Endothelial cell of umbilical vein (primary cell): ENCODE data around the gene RASL10A. TPM values are rescaled to one million over a fixed set of nuclear protein-coding genes. Genes with fewer than 3 reads are reported as not detected.

Experiments
- BruUV-seq: library from RNA; stranded (reverse); fragments of 400-500 nt; replicated peaks from 2 replicates; lab custom pipeline; 2021; lab: Mats Ljungman, UMichigan
- CTCF ChIA-PET: fragments of 300-600, 350-600 bp; sonication (Branson Sonifier 250); formaldehyde crosslinking; loops from one replicate; lab custom pipeline; 2021; ENCODE audit warnings: antibody characterized with exemption, inconsistent platforms; lab: Charles Lee
- POLR2A ChIA-PET: fragments of 300-600, 350-600 bp; sonication (Branson Sonifier 250); formaldehyde crosslinking; loops from one replicate; lab custom pipeline; 2021; ENCODE audit warnings: antibody characterized with exemption, inconsistent platforms; lab: Charles Lee
- DNase-seq: peaks from one replicate; pipeline ENCODE4 v3.0.0-alpha.2; 2011; ENCODE audit warnings: low read depth, low spot score
- FAIRE-seq: peaks from 2 replicates; lab custom pipeline; 2011; peaks lifted over from hg19 to GRCh38; lab: Jason Lieb, UNC
- H2AFZ ChIP-seq: 2 replicates; pipeline ENCODE4 v1.6.0; 2012; ENCODE audit warnings: low read depth, low read length, control low read depth, inconsistent platforms
- H3K27ac ChIP-seq: 2 replicates; pipeline ENCODE4 v1.5.1; 2011; ENCODE audit warnings: low read depth, mild to moderate bottlenecking, control low read depth, low read length, moderate library complexity; ENCODE audit not compliant: insufficient read depth
- H3K27me3 ChIP-seq, 2 experiments: 2 replicates each; pipeline versions ENCODE4 v1.6.0 to v1.6.1; 2011; ENCODE audit warnings: low read length in 2 of 2, mixed read lengths in 1 of 2; ENCODE audit not compliant: control insufficient read depth in 2 of 2, insufficient read depth in 2 of 2
- H3K36me3 ChIP-seq, 2 experiments: 2 replicates in 1 of 2; 3 replicates in 1 of 2; pipeline ENCODE4 v1.5.1; 2011; ENCODE audit warnings: low read length in 2 of 2, mild to moderate bottlenecking in 1 of 2, moderate library complexity in 1 of 2; ENCODE audit not compliant: control insufficient read depth in 2 of 2, insufficient read depth in 2 of 2; ENCODE audit errors: extremely low read depth in 1 of 2
- H3K4me1 ChIP-seq: 3 replicates; pipeline ENCODE4 v1.5.1; 2011; ENCODE audit warnings: mild to moderate bottlenecking, low read length; ENCODE audit not compliant: control insufficient read depth, insufficient read depth; ENCODE audit errors: extremely low read depth
- H3K4me2 ChIP-seq: 2 replicates; pipeline ENCODE4 v1.6.1; 2011; ENCODE audit warnings: low read length, control low read depth, mixed read lengths; ENCODE audit not compliant: insufficient read depth
- H3K4me3 ChIP-seq, 3 experiments: fragments of 200-600 bp in 1 of 3; sonication (generic), shearing (Covaris generic) in 1 of 3; replicated peaks in 1 of 3; 2 replicates each; pipeline ENCODE4 v1.5.1; 2011 to 2016; ENCODE audit warnings: control low read depth in 3 of 3, low read length in 3 of 3, mild to moderate bottlenecking in 2 of 3, inconsistent platforms in 1 of 3, low read depth in 1 of 3, moderate library complexity in 1 of 3; ENCODE audit not compliant: insufficient read depth in 1 of 3
- H3K79me2 ChIP-seq: 2 replicates; pipeline ENCODE4 v1.6.0; 2012; ENCODE audit warnings: low read length, inconsistent platforms; ENCODE audit not compliant: control insufficient read depth, insufficient read depth
- H3K9ac ChIP-seq: replicated peaks from 2 replicates; pipeline ENCODE3; 2011; ENCODE audit warnings: low read length, control low read depth; ENCODE audit not compliant: insufficient read depth; ENCODE audit errors: extremely low read depth
- H3K9me1 ChIP-seq: replicated peaks from 3 replicates; pipeline ENCODE4 v1.6.0; 2011; ENCODE audit warnings: mild to moderate bottlenecking, low read length; ENCODE audit not compliant: control insufficient read depth, insufficient read depth; ENCODE audit errors: extremely low read depth
- H3K9me3 ChIP-seq: replicated peaks from 2 replicates; pipeline ENCODE4 v1.5.1; 2012; ENCODE audit warnings: low read length, inconsistent platforms; ENCODE audit not compliant: control insufficient read depth, insufficient read depth
- H4K20me1 ChIP-seq: replicated peaks from 2 replicates; pipeline ENCODE3; 2011; ENCODE audit warnings: mild to moderate bottlenecking, low read length; ENCODE audit not compliant: control insufficient read depth, insufficient read depth; ENCODE audit errors: extremely low read depth
- CTCF ChIP-seq, 2 donors: IDR thresholded peaks; 1 replicate in 1 of 2; 2 replicates in 1 of 2; pipeline ENCODE4 v1.5.1; 2011; ENCODE audit warnings: low read length in 2 of 2, mild to moderate bottlenecking in 2 of 2, moderate library complexity in 2 of 2, control low read depth in 1 of 2, inconsistent platforms in 1 of 2, low read depth in 1 of 2; ENCODE audit not compliant: insufficient read depth in 1 of 2; ENCODE audit errors: extremely low read depth in 1 of 2
- EZH2 ChIP-seq: IDR thresholded peaks from 2 replicates; pipeline ENCODE4 v1.6.1; 2012; ENCODE audit warnings: borderline replicate concordance, low read depth, mild to moderate bottlenecking, moderate library complexity, low read length, inconsistent platforms; ENCODE audit not compliant: severe bottlenecking
- FOS ChIP-seq: IDR thresholded peaks from 2 replicates; pipeline ENCODE4 v1.6.1; 2011; ENCODE audit warnings: mild to moderate bottlenecking, low read length, moderate library complexity, borderline replicate concordance; ENCODE audit not compliant: insufficient read depth
- GATA2 ChIP-seq: IDR thresholded peaks from 2 replicates; pipeline ENCODE4 v1.7.0; 2011; ENCODE audit warnings: low read depth, mild to moderate bottlenecking, moderate library complexity, mixed read lengths, low read length; ENCODE audit not compliant: insufficient read length, insufficient read depth
- JUN ChIP-seq: IDR thresholded peaks from 2 replicates; pipeline ENCODE4 v1.6.1; 2011; ENCODE audit warnings: borderline replicate concordance, low read depth; ENCODE audit not compliant: insufficient read length, insufficient read depth
- MAX ChIP-seq: IDR thresholded peaks from 2 replicates; pipeline ENCODE4 v1.6.1; 2011; ENCODE audit not compliant: insufficient read depth, insufficient read length
- MYC ChIP-seq: IDR thresholded peaks from one replicate; pipeline ENCODE4 v1.6.1; 2011; ENCODE audit warnings: mild to moderate bottlenecking, low read depth, low read length
- POLR2A ChIP-seq: IDR thresholded peaks from 2 replicates; pipeline ENCODE4 v1.6.1; 2012; ENCODE audit warnings: low read depth, mild to moderate bottlenecking, control low read depth, low read length
- POLR2AphosphoS5 ChIP-seq: IDR thresholded peaks from 2 replicates; pipeline ENCODE4 v1.6.1; 2012; ENCODE audit warnings: low read depth, mild to moderate bottlenecking, control low read depth, low read length, moderate library complexity; ENCODE audit not compliant: insufficient read depth
- dilution Hi-C: fragments of 300-500 bp; cut with MboI; formaldehyde crosslinking; loops from one replicate; pipeline ENCODE4 v1.15.0; 2019; ENCODE audit warnings: low sequenced_read_pairs; ENCODE audit not compliant: extremely low pct_ligation_motif_present
- intact Hi-C: fragments of 100-400 bp; cut with micrococcal nuclease; formaldehyde crosslinking; loops from one replicate; pipeline ENCODE4 v1.10.0; 2022
- polyA plus RNA-seq, 4 experiments: library from polyadenylated mRNA; depleted of rRNA in 3 of 4; stranded (reverse) in 3 of 4; unstranded in 1 of 4; fragments of >200 nt; gene quantifications; 2 replicates each; pipeline versions ENCODE4 v1.2.1 to v1.2.3, GENCODE V29; 2011 to 2012; ENCODE audit warnings: missing spikeins in 1 of 4
- total RNA-seq: library from RNA; stranded (reverse); gene quantifications from 2 replicates; pipeline ENCODE4 v1.2.3, GENCODE V29; 2021

The RASL10A gene
- total and polyA plus RNA-seq, 2 donors (not counting 3 experiments of a cell fraction or from before 2014, with no cell fraction given): 1.1 to 1.9 TPM

- no peak overlapping the region for H3K4me3 ChIP-seq
- H3K27ac ChIP-seq: no peak overlapping the region
- no peaks in the 10 kb centered on the region for H3K27me3 ChIP-seq
- H3K9me1 ChIP-seq: no peaks in the 10 kb centered on the region
- H3K4me1 ChIP-seq: no peaks in the 10 kb centered on the region
- TF ChIP-seq EZH2: no peak
- TF ChIP-seq MAX: no peak
- TF ChIP-seq POLR2AphosphoS5: no peak
- no peak for TF ChIP-seq MYC
- TF ChIP-seq JUN: no peak
- no peak for TF ChIP-seq GATA2
- no peak overlapping the region for H2AFZ ChIP-seq
- H3K4me2 ChIP-seq: no peak overlapping the region
- POLR2A ChIA-PET: interaction anchor here (0.7 kb wide), 1 partner anchor 21 kb away, joined by 3 read pairs; no protein-coding TSS in a partner anchor
- H3K36me3 ChIP-seq: peaks cover 13 to 76% of the 10 kb centered on the region in 2 experiments
- no TSS peak for BruUV-seq
- dilution Hi-C loops (no loop called here), intact Hi-C loops (no loop called here)
- DNase-seq (no peak), FAIRE-seq (no peak)
- H4K20me1 ChIP-seq: no peaks in the 10 kb centered on the region
- H3K9me3 ChIP-seq: no peaks in the 10 kb centered on the region
- H3K9ac ChIP-seq: no peak overlapping the region
- CTCF ChIA-PET: no interaction called here
- H3K79me2 ChIP-seq: no peaks in the 10 kb centered on the region
Measured at GRCh38 chr22:29342577-29343312, 27.2 kb upstream of the RASL10A start.

DNA sequence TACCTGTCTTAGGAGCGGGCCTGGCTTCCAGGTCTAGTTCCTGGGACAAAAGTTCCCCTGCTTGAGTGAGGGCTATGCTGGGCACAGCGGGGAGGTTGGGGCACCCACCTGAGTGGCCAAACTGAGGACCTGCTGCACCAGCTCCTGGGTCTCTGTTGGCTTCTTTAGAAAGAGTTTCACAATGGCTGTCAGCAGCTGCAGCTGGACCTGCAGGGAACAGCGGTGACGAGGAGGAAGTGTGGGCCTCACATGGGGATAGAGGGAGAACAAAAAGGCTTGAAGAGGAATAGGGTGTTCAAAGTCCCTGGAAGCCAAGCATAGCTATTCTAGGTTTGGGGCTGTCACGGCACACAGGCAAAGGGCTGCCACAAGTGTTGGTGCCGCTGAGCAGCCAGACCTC lies 26.7 kb upstream of the RASL10A start:
- FAIRE-seq: no peak
- Histone ChIP-seq H4K20me1 (no peaks in the 10 kb centered on the region), H3K27ac (no peak overlapping the region), H3K4me2 (no peak overlapping the region), H3K36me3 (peaks cover 15 to 76% of the 10 kb centered on the region in 2 experiments), H3K27me3 (no peaks in the 10 kb centered on the region), H2AFZ (no peak overlapping the region), H3K4me1 (no peaks in the 10 kb centered on the region), H3K9me1 (no peaks in the 10 kb centered on the region), H3K79me2 (no peaks in the 10 kb centered on the region), H3K9me3 (no peaks in the 10 kb centered on the region), H3K4me3 (no peak overlapping the region), H3K9ac (no peak overlapping the region)
- intact Hi-C loops (no loop called here), dilution Hi-C loops (no loop called here)
- ChIA-PET CTCF (no interaction called here), POLR2A (interaction anchor here (0.7 kb wide), 1 partner anchor 22 kb away, joined by 3 read pairs; no protein-coding TSS in a partner anchor)
- TF ChIP-seq MYC (no peak), CTCF (IDR thresholded peaks at IDR 0.05; ENCODE audit: extremely low read depth in 1 of 2, insufficient read depth in 1 of 2, low read depth in 1 of 2, low read length in 2 of 2) (no peak), EZH2 (no peak), MAX (no peak), JUN (no peak), GATA2 (no peak), FOS (no peak), POLR2A (no peak), POLR2AphosphoS5 (no peak)
- DNase-seq: no peak
- BruUV-seq: no TSS peak
